Stimulated activated CD8-positive, alpha-beta memory T cell treated with anti-CD3 and anti-CD28 coated beads, Interleukin-7, amount 100 ng/mL, for 48 hours (primary cell): Measurements from ENCODE around the gene SERPINE3.

ENCODE experiments used
- DNase-seq, 2 donors: peaks; one replicate each; pipeline ENCODE4 v3.0.0-alpha.2; 2020; ENCODE audit warnings: low read depth in 1 of 2; ENCODE audit errors: extremely low read depth in 1 of 2

The SERPINE3 gene

DNA sequence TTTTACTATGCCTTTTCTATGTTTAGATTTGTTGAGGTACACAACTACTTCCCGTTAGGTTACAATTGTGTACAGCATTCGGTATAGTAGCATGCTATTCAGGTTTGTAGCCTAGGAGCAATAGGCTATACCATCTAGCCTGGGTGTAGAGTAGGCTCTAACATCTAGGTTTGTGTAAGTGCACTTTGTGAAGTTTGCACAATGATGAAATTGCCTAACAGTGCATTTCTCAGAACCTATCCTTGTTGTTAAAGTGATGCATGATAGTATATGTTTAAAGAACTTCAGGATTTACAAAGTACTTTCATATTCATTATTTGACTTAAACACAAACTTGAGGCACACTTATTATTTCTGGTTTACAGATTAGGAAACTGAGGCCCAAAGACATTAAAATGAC is 11.5 kb upstream of the SERPINE3 start:
- DNase-seq, result no peak

DNA sequence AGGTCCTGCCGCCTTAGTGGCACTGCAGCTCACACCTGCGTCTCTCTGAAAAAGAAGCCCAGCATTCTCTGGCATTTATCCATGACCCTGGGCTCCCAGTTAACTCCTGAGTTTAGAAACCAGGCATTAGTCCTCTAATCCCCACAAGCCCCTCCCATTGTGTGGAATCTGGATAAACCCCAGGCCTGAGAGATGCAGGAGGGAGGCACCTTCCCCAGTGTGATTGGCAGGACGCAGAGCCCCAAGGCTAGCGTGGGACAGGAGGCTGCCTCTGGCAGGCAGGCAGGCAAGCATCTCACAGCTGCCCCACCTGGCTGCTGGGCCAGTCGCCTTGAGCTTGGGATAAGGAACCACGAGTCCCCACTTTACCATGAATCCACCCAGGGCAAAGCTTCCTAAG is 11.0 kb upstream of the SERPINE3 start:
- DNase-seq, result no peak

DNA sequence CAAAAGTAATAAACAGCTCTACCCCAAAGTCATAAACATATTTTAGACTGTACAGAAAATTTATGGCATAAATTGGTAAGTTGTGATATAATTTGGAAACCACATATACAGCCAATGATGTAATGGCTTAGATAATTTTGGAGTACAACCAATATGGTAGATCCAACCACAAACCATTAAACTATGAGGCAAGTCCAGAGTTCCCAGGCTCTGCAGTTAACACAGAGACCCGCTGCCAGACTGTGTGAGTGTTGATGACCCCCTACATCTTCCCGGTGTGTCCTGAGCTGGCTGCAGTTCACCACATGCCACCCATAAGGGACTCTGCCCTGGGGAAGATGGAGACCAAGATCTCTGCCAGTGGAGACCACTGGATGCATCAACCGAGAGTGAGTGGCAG is 9.9 kb upstream of the SERPINE3 start:
- no peak for DNase-seq

GRCh38 chr13:51330791-51331190 is 8.7 kb upstream of the SERPINE3 start:
- no peak for DNase-seq

GRCh38 chr13:51331354-51331861 is 8.1 kb upstream of the SERPINE3 start:
- DNase-seq, result peak in 1 of 2 donors; percentile 6

DNA sequence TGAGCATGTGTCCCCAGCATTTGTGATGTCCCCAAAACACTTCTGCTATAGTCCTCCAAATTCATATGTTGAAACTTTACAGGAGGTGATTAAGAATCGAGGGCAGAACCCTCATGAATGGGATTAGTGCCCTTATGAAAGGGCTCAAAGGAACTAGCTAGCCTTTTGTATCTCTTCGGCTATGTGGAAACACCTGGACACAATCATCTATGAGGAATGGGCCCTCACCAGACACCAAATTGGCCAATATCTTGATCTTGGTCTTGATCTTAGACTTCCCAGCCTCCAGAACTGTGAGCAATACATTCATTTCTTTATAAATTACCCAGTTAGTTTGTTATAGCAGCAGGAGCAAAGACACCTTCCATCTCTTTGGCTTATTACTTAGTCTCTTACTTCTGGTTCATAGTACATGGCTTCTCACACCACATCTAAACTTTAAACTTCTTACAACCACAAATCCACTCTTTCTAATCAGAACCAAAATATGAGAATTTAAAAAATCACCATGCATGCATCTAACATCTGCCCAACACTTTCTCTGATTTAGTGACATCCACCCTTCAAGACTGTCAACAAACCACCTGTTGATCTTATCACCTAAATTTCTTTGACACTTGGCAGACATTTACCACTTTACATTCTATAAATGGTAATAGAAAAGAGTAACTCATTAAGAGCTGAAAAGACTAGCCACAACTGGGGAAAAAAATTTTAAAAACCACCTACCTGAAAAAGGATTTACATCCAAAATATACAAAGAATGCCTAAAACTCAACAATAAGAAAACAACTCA is 6.7 kb upstream of the SERPINE3 start:
- no peak for DNase-seq

- DNase-seq, result no peak
Measured at GRCh38 chr13:51333421-51333820, 6.1 kb upstream of the SERPINE3 start.

GRCh38 chr13:51333826-51334225 is 5.7 kb upstream of the SERPINE3 start:
- DNase-seq, result no peak

DNA sequence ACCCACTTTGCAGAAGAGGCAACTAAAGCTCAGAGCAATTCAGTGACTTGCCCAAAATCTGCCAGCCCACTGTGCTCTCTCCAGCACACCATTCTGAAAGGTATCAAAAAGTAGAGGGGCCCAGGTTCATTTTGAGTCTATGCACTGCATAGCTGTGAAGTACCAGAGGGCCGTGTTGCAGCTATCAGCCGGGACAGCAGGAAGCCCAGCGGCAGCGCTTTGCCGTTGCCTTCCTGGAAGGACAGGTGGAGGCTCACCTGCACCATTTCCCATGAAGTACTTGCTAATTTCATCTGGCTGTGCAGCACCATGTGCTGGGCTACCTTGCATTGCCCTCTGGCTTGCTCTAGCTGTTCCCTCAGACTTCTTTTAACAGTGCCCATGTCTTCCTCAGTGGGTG is 2.7 kb upstream of the SERPINE3 start:
- no peak for DNase-seq

- DNase-seq, result no peak
Measured at GRCh38 chr13:51339952-51340732, 651 bp downstream of the SERPINE3 start.

DNA sequence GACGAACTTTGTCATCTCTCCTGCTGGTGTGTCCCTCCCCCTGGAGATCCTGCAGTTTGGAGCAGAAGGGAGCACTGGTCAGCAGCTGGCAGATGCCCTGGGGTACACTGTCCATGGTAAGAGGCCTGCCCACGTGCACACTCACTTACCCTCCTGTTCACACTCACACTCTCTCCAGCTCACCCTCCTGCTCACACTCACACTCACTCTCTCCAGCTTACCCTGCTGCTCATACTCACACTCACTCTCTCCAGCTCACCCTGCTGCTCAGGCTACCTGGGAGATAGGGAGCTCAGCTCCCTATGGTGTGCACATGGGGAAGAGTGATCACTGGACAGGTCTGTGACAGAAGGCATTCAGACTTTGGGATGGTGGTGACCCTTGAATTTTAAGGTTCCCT is 1.7 kb downstream of the SERPINE3 start:
- no peak for DNase-seq

DNA sequence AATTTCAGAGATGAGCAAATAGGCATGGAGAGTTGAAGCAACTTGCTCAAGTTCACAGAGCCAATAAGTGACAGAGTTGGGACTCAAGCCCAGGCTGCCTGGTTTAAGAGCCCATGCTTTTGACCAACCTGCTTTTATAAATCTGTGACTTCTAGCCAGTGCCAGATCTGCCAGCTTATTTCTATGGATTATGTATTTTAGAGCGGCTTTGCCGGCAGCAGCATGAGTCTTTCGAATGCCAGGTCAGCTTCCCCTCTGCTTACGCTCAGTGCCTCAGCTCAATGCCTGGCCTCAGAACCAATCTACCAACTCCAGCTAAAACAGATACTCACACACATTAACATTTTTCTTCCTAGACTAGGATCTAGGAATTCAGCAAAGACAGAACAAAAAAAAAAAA is 2.3 kb downstream of the SERPINE3 start:
- no peak for DNase-seq

- DNase-seq, result no peak
Measured at GRCh38 chr13:51342706-51343105, 3.2 kb downstream of the SERPINE3 start.

- DNase-seq, result no peak
Measured at GRCh38 chr13:51343475-51343874, 4.0 kb downstream of the SERPINE3 start.

DNA sequence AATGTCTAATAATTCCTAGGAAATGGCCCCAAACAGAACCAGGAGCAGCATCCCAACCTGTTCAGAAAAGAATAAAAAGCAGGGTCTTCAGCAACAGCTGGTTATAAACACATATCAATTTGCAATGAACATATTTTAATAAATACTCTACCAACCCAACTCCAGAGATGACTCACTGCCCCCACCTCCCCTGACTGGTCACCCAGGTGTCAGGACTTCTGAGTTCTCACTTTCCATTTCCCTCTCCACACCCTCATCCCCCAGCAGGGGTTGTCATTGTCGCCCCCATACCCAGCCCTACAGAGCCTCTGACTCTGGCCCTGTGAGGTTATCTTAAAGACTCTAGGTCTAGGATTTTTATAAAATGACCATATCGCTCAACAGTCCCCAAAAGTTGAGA is 6.9 kb downstream of the SERPINE3 start:
- no peak for DNase-seq

GRCh38 chr13:51347099-51347498 is 7.6 kb downstream of the SERPINE3 start:
- DNase-seq, result no peak

DNA sequence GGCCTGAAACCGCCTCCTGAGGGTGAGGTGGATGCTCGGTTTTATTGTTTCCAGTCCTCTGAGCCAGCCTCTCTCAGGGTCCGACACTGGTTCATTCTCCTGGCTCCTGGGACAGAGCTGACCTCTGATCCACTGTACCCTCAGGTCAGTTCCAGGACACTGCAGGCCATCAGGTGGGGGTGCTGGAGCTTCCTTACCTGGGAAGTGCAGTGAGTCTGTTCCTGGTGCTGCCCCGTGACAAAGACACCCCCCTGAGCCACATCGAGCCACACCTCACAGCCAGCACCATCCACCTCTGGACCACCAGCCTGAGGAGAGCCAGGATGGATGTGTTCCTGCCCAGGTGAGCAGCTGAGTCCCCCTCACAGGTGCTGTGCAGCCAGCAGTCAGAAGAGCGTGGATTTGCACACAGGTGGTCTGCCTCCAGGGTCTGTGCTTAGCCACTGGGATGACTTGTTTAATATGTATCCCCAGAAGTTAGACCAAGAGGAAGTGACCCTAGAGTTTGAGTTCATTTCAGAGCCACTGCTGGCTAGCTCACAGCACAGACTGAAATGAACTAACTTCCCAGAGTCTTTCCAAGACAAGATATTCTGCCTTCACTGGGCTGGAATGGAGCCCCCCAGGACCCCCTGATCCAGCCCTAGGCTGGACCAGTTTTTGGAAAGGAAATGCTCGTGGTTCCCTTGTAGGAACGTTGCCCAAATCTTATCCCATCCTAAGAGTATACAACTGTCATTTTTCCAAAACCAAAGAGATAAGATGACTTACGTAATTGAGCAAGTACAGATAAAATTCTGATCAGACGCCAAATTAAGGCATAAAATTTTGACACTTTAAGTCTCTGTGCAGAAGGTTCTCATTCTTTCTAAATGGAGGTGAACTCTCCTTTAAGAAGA is 8.8 kb downstream of the SERPINE3 start:
- no peak for DNase-seq

DNA sequence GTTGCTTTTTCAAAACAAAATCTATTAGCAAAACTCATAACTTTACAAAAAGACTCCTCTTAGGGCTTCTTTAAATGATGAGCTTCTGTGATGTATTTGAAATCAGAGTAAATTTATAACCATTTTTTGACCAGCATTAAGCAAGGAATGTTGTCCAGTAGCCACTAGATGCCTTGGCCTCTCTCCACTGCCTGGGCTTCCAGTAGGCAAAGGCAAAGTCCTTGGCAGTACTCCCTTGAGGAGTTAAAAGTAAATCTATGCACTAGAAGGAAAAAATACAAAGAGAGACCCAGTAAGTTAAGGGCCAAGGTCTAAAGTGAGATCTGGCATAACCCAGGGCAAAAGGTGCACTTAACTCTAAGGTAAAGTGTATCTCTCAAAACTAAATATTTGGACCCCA is 9.5 kb downstream of the SERPINE3 start:
- DNase-seq, result no peak

GRCh38 chr13:51355217-51355616 is 15.7 kb downstream of the SERPINE3 start:
- DNase-seq, result no peak

- no peak for DNase-seq
Measured at GRCh38 chr13:51357928-51358595, 18.6 kb downstream of the SERPINE3 start.

DNA sequence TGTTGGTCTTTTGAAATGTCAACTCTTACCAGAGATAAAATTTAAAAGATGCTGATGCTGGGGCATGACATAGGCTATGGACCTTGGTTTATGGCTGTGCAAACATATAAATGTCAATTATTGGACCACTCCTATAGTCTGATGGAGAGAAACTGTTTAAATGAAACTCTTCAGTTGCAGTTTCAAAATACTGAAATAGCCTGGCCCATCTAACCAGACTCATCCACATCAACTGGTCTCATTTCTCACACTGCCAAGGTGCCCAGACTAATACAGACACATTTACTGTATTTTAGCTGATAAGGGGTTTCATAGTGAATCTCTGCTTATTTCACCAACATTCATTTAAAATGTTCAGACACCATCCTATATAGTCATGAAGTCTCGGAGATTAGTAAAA is 19.9 kb downstream of the SERPINE3 start:
- no peak for DNase-seq
